Neural cell (in vitro differentiated cells): ENCODE data around the gene C10orf95.

Experiments used
- EP300 ChIP-seq: fragments of 450-650 bp; conservative IDR thresholded peaks from 2 replicates; pipeline ENCODE4 v1.6.1; 2014; ENCODE audit warnings: antibody characterized with exemption, mild to moderate bottlenecking, moderate library complexity; ENCODE audit not compliant: poor library complexity, severe bottlenecking
- POLR2AphosphoS5 ChIP-seq: IDR thresholded peaks from 2 replicates; pipeline ENCODE4 v1.6.1; 2012
- SMC3 ChIP-seq: fragments of 450-650 bp; conservative IDR thresholded peaks from 2 replicates; pipeline ENCODE4 v1.6.1; 2014; ENCODE audit warnings: antibody characterized with exemption, mild to moderate bottlenecking, moderate library complexity; ENCODE audit not compliant: poor library complexity
- TF ChIP-seq, protein P1 (sequence below): fragments of 450-650 bp; IDR thresholded peaks from 2 replicates; pipeline ENCODE4 v1.5.1; 2014; ENCODE audit warnings: antibody characterized with exemption, mild to moderate bottlenecking, moderate library complexity; ENCODE audit not compliant: poor library complexity, severe bottlenecking

DNA sequence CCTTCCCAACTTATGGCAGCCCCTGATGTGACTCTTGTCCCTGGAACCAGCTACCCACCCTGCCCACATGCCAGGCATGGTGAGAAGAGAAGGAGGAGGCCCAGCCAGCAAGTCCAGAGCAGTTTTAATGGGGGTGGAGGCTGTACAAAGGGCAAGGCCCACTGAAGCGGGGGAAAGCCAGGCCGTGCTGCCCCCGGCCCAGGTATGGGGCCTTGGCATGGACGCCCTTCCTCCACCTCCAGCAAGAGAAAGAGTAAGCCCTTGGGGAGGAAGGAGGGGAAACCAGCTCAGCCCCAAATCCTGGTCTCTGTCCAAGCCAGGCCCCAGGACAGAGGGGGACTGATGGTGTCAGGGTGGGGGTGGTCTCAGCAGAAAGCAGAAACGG lies 48.8 kb downstream of the C10orf95 start:
- TF ChIP-seq SMC3 = no peak
- no peak for TF ChIP-seq POLR2AphosphoS5
- TF ChIP-seq, protein P1, sequence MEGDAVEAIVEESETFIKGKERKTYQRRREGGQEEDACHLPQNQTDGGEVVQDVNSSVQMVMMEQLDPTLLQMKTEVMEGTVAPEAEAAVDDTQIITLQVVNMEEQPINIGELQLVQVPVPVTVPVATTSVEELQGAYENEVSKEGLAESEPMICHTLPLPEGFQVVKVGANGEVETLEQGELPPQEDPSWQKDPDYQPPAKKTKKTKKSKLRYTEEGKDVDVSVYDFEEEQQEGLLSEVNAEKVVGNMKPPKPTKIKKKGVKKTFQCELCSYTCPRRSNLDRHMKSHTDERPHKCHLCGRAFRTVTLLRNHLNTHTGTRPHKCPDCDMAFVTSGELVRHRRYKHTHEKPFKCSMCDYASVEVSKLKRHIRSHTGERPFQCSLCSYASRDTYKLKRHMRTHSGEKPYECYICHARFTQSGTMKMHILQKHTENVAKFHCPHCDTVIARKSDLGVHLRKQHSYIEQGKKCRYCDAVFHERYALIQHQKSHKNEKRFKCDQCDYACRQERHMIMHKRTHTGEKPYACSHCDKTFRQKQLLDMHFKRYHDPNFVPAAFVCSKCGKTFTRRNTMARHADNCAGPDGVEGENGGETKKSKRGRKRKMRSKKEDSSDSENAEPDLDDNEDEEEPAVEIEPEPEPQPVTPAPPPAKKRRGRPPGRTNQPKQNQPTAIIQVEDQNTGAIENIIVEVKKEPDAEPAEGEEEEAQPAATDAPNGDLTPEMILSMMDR = no peak
- no peak for TF ChIP-seq EP300
